Measurements from ENCODE around the gene SAXO1. TPM values are rescaled to one million over a fixed set of nuclear protein-coding genes. Genes with fewer than 3 reads are reported as not detected.

Gene SAXO1
- total and polyA plus RNA-seq, 2 experiments from 2014 or later: 0.02 TPM; not detected in 1

DNA sequence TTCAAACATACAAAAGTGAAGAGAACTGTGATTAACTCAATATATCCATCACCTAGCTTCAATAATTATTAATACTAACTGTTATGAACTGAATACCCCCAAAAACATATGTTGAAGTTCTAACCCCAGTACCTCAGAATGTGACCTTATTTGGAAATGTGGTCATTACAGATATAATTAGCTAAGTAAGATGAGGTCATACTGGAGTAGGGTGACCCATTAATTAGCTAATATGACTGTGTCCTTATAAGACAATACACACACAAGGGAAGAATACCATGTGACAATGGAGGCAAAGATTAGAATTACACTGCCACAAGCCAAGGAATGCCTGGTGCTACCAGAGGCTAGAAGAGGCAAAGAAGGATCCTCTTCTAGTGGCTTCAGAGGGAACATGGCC is 24.0 kb upstream of the SAXO1 start (continued):
- TF ChIP-seq, protein P1, sequence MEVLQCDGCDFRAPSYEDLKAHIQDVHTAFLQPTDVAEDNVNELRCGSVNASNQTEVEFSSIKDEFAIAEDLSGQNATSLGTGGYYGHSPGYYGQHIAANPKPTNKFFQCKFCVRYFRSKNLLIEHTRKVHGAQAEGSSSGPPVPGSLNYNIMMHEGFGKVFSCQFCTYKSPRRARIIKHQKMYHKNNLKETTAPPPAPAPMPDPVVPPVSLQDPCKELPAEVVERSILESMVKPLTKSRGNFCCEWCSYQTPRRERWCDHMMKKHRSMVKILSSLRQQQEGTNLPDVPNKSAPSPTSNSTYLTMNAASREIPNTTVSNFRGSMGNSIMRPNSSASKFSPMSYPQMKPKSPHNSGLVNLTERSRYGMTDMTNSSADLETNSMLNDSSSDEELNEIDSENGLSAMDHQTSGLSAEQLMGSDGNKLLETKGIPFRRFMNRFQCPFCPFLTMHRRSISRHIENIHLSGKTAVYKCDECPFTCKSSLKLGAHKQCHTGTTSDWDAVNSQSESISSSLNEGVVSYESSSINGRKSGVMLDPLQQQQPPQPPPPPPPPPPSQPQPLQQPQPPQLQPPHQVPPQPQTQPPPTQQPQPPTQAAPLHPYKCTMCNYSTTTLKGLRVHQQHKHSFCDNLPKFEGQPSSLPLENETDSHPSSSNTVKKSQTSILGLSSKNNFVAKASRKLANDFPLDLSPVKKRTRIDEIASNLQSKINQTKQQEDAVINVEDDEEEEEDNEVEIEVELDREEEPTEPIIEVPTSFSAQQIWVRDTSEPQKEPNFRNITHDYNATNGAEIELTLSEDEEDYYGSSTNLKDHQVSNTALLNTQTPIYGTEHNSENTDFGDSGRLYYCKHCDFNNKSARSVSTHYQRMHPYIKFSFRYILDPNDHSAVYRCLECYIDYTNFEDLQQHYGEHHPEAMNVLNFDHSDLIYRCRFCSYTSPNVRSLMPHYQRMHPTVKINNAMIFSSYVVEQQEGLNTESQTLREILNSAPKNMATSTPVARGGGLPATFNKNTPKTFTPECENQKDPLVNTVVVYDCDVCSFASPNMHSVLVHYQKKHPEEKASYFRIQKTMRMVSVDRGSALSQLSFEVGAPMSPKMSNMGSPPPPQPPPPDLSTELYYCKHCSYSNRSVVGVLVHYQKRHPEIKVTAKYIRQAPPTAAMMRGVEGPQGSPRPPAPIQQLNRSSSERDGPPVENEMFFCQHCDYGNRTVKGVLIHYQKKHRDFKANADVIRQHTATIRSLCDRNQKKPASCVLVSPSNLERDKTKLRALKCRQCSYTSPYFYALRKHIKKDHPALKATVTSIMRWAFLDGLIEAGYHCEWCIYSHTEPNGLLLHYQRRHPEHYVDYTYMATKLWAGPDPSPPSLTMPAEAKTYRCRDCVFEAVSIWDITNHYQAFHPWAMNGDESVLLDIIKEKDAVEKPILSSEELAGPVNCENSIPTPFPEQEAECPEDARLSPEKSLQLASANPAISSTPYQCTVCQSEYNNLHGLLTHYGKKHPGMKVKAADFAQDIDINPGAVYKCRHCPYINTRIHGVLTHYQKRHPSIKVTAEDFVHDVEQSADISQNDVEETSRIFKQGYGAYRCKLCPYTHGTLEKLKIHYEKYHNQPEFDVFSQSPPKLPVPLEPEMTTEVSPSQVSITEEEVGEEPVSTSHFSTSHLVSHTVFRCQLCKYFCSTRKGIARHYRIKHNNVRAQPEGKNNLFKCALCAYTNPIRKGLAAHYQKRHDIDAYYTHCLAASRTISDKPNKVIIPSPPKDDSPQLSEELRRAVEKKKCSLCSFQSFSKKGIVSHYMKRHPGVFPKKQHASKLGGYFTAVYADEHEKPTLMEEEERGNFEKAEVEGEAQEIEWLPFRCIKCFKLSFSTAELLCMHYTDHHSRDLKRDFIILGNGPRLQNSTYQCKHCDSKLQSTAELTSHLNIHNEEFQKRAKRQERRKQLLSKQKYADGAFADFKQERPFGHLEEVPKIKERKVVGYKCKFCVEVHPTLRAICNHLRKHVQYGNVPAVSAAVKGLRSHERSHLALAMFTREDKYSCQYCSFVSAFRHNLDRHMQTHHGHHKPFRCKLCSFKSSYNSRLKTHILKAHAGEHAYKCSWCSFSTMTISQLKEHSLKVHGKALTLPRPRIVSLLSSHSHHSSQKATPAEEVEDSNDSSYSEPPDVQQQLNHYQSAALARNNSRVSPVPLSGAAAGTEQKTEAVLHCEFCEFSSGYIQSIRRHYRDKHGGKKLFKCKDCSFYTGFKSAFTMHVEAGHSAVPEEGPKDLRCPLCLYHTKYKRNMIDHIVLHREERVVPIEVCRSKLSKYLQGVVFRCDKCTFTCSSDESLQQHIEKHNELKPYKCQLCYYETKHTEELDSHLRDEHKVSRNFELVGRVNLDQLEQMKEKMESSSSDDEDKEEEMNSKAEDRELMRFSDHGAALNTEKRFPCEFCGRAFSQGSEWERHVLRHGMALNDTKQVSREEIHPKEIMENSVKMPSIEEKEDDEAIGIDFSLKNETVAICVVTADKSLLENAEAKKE (CRISPR knock-in tag; IDR thresholded peaks at IDR 0.05): no peak
- TF ChIP-seq CREB1 (CRISPR knock-in tag; IDR thresholded peaks at IDR 0.05; ENCODE audit: low read depth) (no peak), ZNF331 (CRISPR knock-in tag; IDR thresholded peaks at IDR 0.05; ENCODE audit: low read depth) (no peak)
- TF ChIP-seq, protein P2, sequence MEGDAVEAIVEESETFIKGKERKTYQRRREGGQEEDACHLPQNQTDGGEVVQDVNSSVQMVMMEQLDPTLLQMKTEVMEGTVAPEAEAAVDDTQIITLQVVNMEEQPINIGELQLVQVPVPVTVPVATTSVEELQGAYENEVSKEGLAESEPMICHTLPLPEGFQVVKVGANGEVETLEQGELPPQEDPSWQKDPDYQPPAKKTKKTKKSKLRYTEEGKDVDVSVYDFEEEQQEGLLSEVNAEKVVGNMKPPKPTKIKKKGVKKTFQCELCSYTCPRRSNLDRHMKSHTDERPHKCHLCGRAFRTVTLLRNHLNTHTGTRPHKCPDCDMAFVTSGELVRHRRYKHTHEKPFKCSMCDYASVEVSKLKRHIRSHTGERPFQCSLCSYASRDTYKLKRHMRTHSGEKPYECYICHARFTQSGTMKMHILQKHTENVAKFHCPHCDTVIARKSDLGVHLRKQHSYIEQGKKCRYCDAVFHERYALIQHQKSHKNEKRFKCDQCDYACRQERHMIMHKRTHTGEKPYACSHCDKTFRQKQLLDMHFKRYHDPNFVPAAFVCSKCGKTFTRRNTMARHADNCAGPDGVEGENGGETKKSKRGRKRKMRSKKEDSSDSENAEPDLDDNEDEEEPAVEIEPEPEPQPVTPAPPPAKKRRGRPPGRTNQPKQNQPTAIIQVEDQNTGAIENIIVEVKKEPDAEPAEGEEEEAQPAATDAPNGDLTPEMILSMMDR (conservative IDR thresholded peaks at IDR 0.05; ENCODE audit: low read depth in 2 of 2): no peak

DNA sequence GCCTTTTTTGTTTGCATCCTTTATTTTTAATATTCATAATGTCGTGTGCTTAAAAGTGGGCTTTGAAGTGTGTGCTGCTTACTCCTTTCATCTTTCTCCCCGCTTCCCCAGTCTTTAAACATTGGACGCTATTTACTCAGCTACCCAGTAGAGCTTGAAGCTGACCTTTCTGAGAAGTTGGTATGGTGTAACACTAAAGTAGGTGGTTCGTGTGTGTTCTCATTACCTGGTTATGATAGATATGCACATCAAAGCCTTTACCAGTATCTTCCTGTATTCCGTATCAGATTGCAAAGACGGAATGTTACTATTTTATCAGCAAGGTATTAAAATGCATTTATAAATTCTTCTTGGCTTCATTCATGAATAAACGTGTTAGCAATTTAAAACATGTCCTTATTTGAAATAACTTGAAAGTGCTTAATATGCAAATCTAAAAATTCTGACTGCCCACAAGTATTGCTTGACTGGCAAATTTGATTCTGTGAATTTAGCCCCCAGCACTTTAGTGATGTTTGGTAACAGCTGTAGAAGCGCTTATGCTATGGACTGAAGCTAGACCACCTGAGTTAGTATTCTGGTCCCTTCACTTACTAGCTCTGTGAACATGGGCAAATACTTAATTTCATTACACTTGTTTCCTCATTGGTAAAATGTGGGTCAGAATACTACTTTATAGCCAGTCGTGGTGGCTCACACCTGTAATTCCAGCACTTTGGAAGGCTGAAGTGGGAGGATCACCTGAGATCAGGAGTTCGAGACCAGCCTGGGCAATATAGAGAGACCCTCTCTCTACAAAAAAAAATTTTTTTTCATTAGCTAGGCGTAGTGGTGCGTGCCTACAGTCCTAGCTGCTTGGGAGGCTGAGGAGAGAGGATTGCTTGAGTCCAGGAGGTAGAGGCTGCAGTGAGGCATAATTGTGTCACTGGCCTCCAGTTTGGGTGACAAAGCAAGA is 17.9 kb upstream of the SAXO1 start:
- H3K27ac ChIP-seq (ENCODE audit: low read depth): no peak overlapping the region
- TF ChIP-seq, protein P1 (CRISPR knock-in tag; IDR thresholded peaks at IDR 0.05): no peak
- no peak for TF ChIP-seq EZH2 (IDR thresholded peaks at IDR 0.05; ENCODE audit: low read depth, unreplicated experiment)

More for the DNA sequence above, 17.9 kb upstream of the SAXO1 start:
- Histone ChIP-seq H2AFZ (no peak overlapping the region), H4K20me1 (replicated peaks; ENCODE audit: insufficient read depth) (no peaks in the 10 kb centered on the region), H3K27me3 (ENCODE audit: insufficient read depth) (no peaks in the 10 kb centered on the region), H3K4me3 (peak overlapping the region; percentile 86), H3K4me2 (peak overlapping the region; percentile 82), H3K9me2 (ENCODE audit: insufficient read depth) (no peaks in the 10 kb centered on the region), H3F3A (replicated peaks; ENCODE audit: low read depth) (peaks cover 11% of the 10 kb centered on the region; the same call in 1 of the 2 replicates), H3K36me3 (ENCODE audit: insufficient read depth) (no peaks in the 10 kb centered on the region; the same call in 1 of the 2 replicates), H3K4me1 (ENCODE audit: insufficient read depth) (peaks cover 37% of the 10 kb centered on the region), H3K79me2 (replicated peaks; ENCODE audit: insufficient read depth) (peaks cover 12% of the 10 kb centered on the region)
- Mint-ChIP-seq H3K4me1 (peaks cover 39% of the 10 kb centered on the region), H3K36me3 (ENCODE audit: low read depth) (peaks cover 3% of the 10 kb centered on the region; the same call in 2 of the 3 replicates), H3K9me3 (no peaks in the 10 kb centered on the region), H3K27ac (no peak overlapping the region), H3K4me3 (peak overlapping the region; percentile 93), H3K27me3 (ENCODE audit: insufficient read depth, low read depth, poor library complexity) (peaks cover 13% of the 10 kb centered on the region)
- DNase-seq (ENCODE audit: low spot score) (no peak), ATAC-seq (no peak)

Measured in GM23338 (cell line).